ENCODE measurements around the gene TPT1. TPM values are rescaled to one million over a fixed set of nuclear protein-coding genes. Genes with fewer than 3 reads are reported as not detected.

The TPT1 gene
- total RNA-seq, 1 donor from 2014 or later: 5,010 TPM

GRCh38 chr13:45316996-45317395 is 24.0 kb downstream of the TPT1 start:
- ATAC-seq (no peak), DNase-seq (no peak)
- Histone ChIP-seq H3K36me3 (no peaks in the 10 kb centered on the region), H3K27me3 (ENCODE audit: low read depth) (no peaks in the 10 kb centered on the region), H3K27ac (no peak overlapping the region), H3K4me1 (peaks cover 13% of the 10 kb centered on the region), H3K4me3 (no peak overlapping the region), H3K9me3 (no peaks in the 10 kb centered on the region)
- intact Hi-C loops (cut with DNase I): no loop called here
- TF ChIP-seq, protein P1, sequence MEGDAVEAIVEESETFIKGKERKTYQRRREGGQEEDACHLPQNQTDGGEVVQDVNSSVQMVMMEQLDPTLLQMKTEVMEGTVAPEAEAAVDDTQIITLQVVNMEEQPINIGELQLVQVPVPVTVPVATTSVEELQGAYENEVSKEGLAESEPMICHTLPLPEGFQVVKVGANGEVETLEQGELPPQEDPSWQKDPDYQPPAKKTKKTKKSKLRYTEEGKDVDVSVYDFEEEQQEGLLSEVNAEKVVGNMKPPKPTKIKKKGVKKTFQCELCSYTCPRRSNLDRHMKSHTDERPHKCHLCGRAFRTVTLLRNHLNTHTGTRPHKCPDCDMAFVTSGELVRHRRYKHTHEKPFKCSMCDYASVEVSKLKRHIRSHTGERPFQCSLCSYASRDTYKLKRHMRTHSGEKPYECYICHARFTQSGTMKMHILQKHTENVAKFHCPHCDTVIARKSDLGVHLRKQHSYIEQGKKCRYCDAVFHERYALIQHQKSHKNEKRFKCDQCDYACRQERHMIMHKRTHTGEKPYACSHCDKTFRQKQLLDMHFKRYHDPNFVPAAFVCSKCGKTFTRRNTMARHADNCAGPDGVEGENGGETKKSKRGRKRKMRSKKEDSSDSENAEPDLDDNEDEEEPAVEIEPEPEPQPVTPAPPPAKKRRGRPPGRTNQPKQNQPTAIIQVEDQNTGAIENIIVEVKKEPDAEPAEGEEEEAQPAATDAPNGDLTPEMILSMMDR (IDR thresholded peaks at IDR 0.05): no peak

DNA sequence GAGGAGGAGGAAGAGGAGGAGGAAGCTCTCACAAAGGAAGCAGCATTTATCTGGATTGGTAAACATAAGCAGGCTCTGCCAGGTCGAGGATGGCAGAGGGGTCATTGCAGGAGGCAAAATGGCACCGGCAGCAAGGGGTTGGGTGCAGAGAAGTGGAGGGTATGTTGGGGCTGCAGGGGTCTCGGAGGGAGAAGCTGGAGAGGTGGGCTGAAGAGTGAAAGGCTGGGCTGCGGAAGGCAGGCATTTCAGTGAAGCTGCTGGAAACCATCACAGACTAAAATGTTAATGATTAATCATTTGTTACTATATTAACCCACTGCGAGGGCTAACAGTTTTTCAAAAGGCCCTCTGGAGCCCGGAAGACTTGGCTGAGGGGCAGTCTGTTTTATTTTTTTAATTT is 24.6 kb downstream of the TPT1 start:
- Histone ChIP-seq H3K4me1 (peaks cover 15% of the 10 kb centered on the region), H3K4me3 (no peak overlapping the region), H3K27ac (no peak overlapping the region), H3K27me3 (ENCODE audit: low read depth) (peaks cover 4% of the 10 kb centered on the region), H3K9me3 (no peaks in the 10 kb centered on the region), H3K36me3 (no peaks in the 10 kb centered on the region)
- intact Hi-C loops (cut with DNase I): no loop called here
- DNase-seq (no peak), ATAC-seq (no peak)
- TF ChIP-seq, protein P1 (IDR thresholded peaks at IDR 0.05): no peak

DNA sequence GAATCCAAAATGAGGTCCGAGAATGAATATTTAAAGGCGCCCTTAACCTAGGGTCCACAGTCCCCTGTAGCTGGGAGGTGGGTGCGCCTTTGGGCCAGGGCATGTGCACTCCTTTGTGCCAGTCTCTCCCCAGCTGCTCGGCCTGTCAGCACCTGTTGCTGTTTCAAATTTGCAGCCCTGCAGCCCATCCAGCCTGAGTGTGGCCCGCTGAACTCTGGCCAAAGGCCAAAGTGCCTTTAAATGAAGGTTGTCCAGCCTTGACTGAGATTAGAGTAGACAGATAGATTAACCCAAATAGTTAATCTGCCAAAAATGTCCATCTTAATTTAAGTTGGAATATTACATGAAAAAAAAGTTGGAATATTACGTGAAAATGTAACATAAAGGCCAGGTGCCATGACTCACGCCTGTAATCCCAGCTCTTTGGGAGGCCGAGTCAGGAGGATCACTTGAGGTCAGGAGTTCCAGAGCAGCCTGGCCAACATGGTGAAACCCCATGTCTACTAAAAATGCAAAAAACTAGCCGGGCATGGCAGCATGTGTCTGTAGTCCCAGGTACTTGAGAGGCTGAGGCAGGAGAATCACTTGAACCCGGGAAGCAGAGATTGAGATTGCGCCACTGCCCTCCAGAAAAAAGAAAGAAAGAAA is 25.3 kb downstream of the TPT1 start:
- DNase-seq (no peak), ATAC-seq (no peak)
- TF ChIP-seq, protein P1 (IDR thresholded peaks at IDR 0.05): no peak
- H3K27ac ChIP-seq: no peak overlapping the region
- no peaks in the 10 kb centered on the region for H3K36me3 ChIP-seq
- peaks cover 4% of the 10 kb centered on the region for H3K27me3 ChIP-seq (ENCODE audit: low read depth)
- no peaks in the 10 kb centered on the region for H3K9me3 ChIP-seq
- H3K4me3 ChIP-seq: no peak overlapping the region
- peaks cover 17% of the 10 kb centered on the region for H3K4me1 ChIP-seq
- intact Hi-C loops (cut with DNase I): no loop called here

GRCh38 chr13:45314822-45315221 is 26.2 kb downstream of the TPT1 start:
- intact Hi-C loops (cut with DNase I): no loop called here
- Histone ChIP-seq H3K36me3 (no peaks in the 10 kb centered on the region), H3K4me1 (peaks cover 17% of the 10 kb centered on the region), H3K27me3 (ENCODE audit: low read depth) (peaks cover 4% of the 10 kb centered on the region), H3K27ac (no peak overlapping the region), H3K4me3 (no peak overlapping the region), H3K9me3 (no peaks in the 10 kb centered on the region)
- TF ChIP-seq, protein P1 (IDR thresholded peaks at IDR 0.05): no peak
- DNase-seq (no peak), ATAC-seq (no peak)

- H3K36me3 ChIP-seq: no peaks in the 10 kb centered on the region
- intact Hi-C loops (cut with DNase I): no loop called here
- peaks cover 4% of the 10 kb centered on the region for H3K27me3 ChIP-seq (ENCODE audit: low read depth)
- no peak overlapping the region for H3K27ac ChIP-seq
- ATAC-seq (no peak), DNase-seq (no peak)
- H3K4me3 ChIP-seq: peak overlapping the region; percentile 60
- no peaks in the 10 kb centered on the region for H3K9me3 ChIP-seq
- TF ChIP-seq, protein P1 (IDR thresholded peaks at IDR 0.05): no peak
- peaks cover 26% of the 10 kb centered on the region for H3K4me1 ChIP-seq
Measured at GRCh38 chr13:45310341-45311131, 30.4 kb downstream of the TPT1 start.
